H1 (cell line): ENCODE measurements around the gene CSTF3. TPM values are rescaled to one million over a fixed set of nuclear protein-coding genes. Genes with fewer than 3 reads are reported as not detected.
A peak's percentile ranks its signal among the peaks of the same experiment; 100 is the strongest.

ENCODE experiments used
- CTCF ChIA-PET: fragments of 300-600 bp; sonication (Branson Sonifier 250); formaldehyde crosslinking; loops from one replicate; lab custom pipeline; 2021; ENCODE audit not compliant: partially characterized antibody; lab: Charles Lee
- POLR2A ChIA-PET: fragments of 300-600 bp; sonication (Branson Sonifier 250); formaldehyde crosslinking; loops from one replicate; lab custom pipeline; 2021; ENCODE audit warnings: inconsistent platforms; ENCODE audit not compliant: partially characterized antibody; lab: Charles Lee
- DNase-seq, 2 experiments: peaks; one replicate each; pipeline versions ENCODE4 v3.0.0 to v3.0.0-alpha.2; 2010 to 2022; ENCODE audit warnings: low spot score in 2 of 2, low read depth in 1 of 2, mixed read lengths in 1 of 2
- FAIRE-seq: peaks from 2 replicates; lab custom pipeline; 2011; peaks lifted over from hg19 to GRCh38; lab: Jason Lieb, UNC
- H2AFZ ChIP-seq: 2 replicates; pipeline ENCODE4 v1.8.1; 2012; ENCODE audit warnings: low read length, inconsistent platforms
- H2AK5ac ChIP-seq: 2 replicates; pipeline ENCODE4 v1.6.1; 2013; ENCODE audit warnings: low read depth, low read length
- H2BK120ac ChIP-seq: replicated peaks from 2 replicates; pipeline ENCODE3; 2013; ENCODE audit warnings: low read depth, low read length, inconsistent platforms
- H2BK12ac ChIP-seq: 2 replicates; pipeline ENCODE4 v1.6.1; 2013; ENCODE audit warnings: low read depth, low read length
- H2BK15ac ChIP-seq: 2 replicates; pipeline ENCODE4 v1.6.1; 2013; ENCODE audit warnings: low read length
- H2BK20ac ChIP-seq: 2 replicates; pipeline ENCODE4 v1.6.1; 2013; ENCODE audit warnings: low read length
- H2BK5ac ChIP-seq: 2 replicates; pipeline ENCODE4 v1.6.1; 2013; ENCODE audit warnings: low read depth, low read length
- H3K14ac ChIP-seq: 2 replicates; pipeline ENCODE4 v1.6.1; 2013; ENCODE audit warnings: inconsistent platforms; ENCODE audit not compliant: insufficient read length
- H3K18ac ChIP-seq: 2 replicates; pipeline ENCODE4 v1.6.1; 2013; ENCODE audit warnings: low read length; ENCODE audit errors: extremely low read depth
- H3K23ac ChIP-seq: 2 replicates; pipeline ENCODE4 v1.6.1; 2013; ENCODE audit warnings: inconsistent platforms; ENCODE audit not compliant: insufficient read length
- H3K23me2 ChIP-seq: 2 replicates; pipeline ENCODE4 v1.6.1; 2013; ENCODE audit warnings: low read depth, low read length
- H3K27ac ChIP-seq: 2 replicates; pipeline ENCODE4 v1.6.1; 2011; ENCODE audit warnings: low read depth, low read length, inconsistent platforms
- H3K27me3 ChIP-seq, 4 experiments: replicated peaks in 1 of 4; 1 replicate in 1 of 4; 2 replicates in 3 of 4; pipeline versions ENCODE4 v1.6.1 to v1.8.1; 2011 to 2013; ENCODE audit warnings: low read length in 3 of 4, mild to moderate bottlenecking in 3 of 4, inconsistent platforms in 2 of 4, mixed read lengths in 2 of 4, moderate library complexity in 1 of 4; ENCODE audit not compliant: control insufficient read depth in 3 of 4, insufficient read depth in 3 of 4; ENCODE audit errors: extremely low read depth in 1 of 4
- H3K36me3 ChIP-seq, 4 experiments: 2 replicates each; pipeline versions ENCODE4 v1.6.1 to v1.8.1; 2011 to 2013; ENCODE audit warnings: mild to moderate bottlenecking in 4 of 4, low read length in 3 of 4, moderate library complexity in 2 of 4, control low read depth in 1 of 4, inconsistent platforms in 1 of 4; ENCODE audit not compliant: insufficient read depth in 4 of 4, control insufficient read depth in 2 of 4
- H3K4ac ChIP-seq: replicated peaks from 2 replicates; pipeline ENCODE3; 2013; ENCODE audit warnings: low read length, low read depth, mixed read lengths, inconsistent platforms; ENCODE audit not compliant: insufficient read length
- H3K4me1 ChIP-seq, 4 experiments: replicated peaks in 1 of 4; 1 replicate in 1 of 4; 2 replicates in 3 of 4; pipeline versions ENCODE4 v1.6.1 to v1.8.1; 2011 to 2013; ENCODE audit warnings: low read length in 3 of 4, inconsistent platforms in 2 of 4, mixed read lengths in 1 of 4; ENCODE audit not compliant: insufficient read depth in 4 of 4, control insufficient read depth in 3 of 4
- H3K4me2 ChIP-seq, 2 experiments: 2 replicates each; pipeline versions ENCODE4 v1.6.1 to v1.8.1; 2011 to 2013; ENCODE audit warnings: low read depth in 2 of 2, low read length in 2 of 2, control low read depth in 1 of 2, inconsistent platforms in 1 of 2, mild to moderate bottlenecking in 1 of 2; ENCODE audit not compliant: insufficient read depth in 1 of 2
- H3K4me3 ChIP-seq, 4 experiments: fragments of 200-600, 300-600 bp in 1 of 4; sonication (generic), shearing (Covaris generic), sonication (Bioruptor Twin) in 1 of 4; 2 replicates each; pipeline versions ENCODE4 v1.5.1 to v1.8.1; 2011 to 2016; ENCODE audit warnings: low read length in 4 of 4, low read depth in 3 of 4, control low read depth in 2 of 4, inconsistent platforms in 2 of 4, mild to moderate bottlenecking in 2 of 4, mixed read lengths in 1 of 4, moderate library complexity in 1 of 4; ENCODE audit not compliant: insufficient read depth in 2 of 4; ENCODE audit errors: extremely low read depth in 1 of 4
- H3K56ac ChIP-seq: replicated peaks from 2 replicates; pipeline ENCODE3; 2013; ENCODE audit warnings: low read depth, mild to moderate bottlenecking, mixed read lengths, low read length, inconsistent platforms; ENCODE audit not compliant: insufficient read length
- H3K79me1 ChIP-seq: 2 replicates; pipeline ENCODE4 v1.6.1; 2013; ENCODE audit warnings: low read depth, low read length, control low read depth
- H3K79me2 ChIP-seq, 2 experiments: 2 replicates each; pipeline versions ENCODE4 v1.6.1 to v1.8.1; 2012 to 2013; ENCODE audit warnings: low read length in 2 of 2, mild to moderate bottlenecking in 2 of 2, inconsistent platforms in 1 of 2; ENCODE audit not compliant: insufficient read depth in 2 of 2, control insufficient read depth in 1 of 2
- H3K9ac ChIP-seq, 4 experiments: replicated peaks in 1 of 4; 1 replicate in 1 of 4; 2 replicates in 3 of 4; pipeline versions ENCODE4 v1.6.1 to v1.8.1; 2011 to 2013; ENCODE audit warnings: low read depth in 3 of 4, low read length in 3 of 4, control low read depth in 2 of 4, mild to moderate bottlenecking in 2 of 4, moderate library complexity in 2 of 4, inconsistent platforms in 1 of 4; ENCODE audit errors: extremely low read depth in 1 of 4
- H3K9me3 ChIP-seq, 2 experiments: 2 replicates each; pipeline versions ENCODE4 v1.6.1 to v1.8.1; 2012 to 2013; ENCODE audit warnings: mild to moderate bottlenecking in 2 of 2, moderate library complexity in 2 of 2, control low read depth in 1 of 2, inconsistent platforms in 1 of 2, low read depth in 1 of 2, low read length in 1 of 2, mixed read lengths in 1 of 2; ENCODE audit not compliant: insufficient read depth in 2 of 2
- H4K20me1 ChIP-seq, 2 experiments: replicated peaks in 1 of 2; 2 replicates each; pipeline versions ENCODE3 to v1.8.1; 2011 to 2013; ENCODE audit warnings: inconsistent platforms in 2 of 2, low read length in 2 of 2, mild to moderate bottlenecking in 1 of 2; ENCODE audit not compliant: insufficient read depth in 2 of 2, control insufficient read depth in 1 of 2
- H4K5ac ChIP-seq: 2 replicates; pipeline ENCODE4 v1.6.1; 2013; ENCODE audit warnings: low read length, low read depth, mixed read lengths, inconsistent platforms; ENCODE audit not compliant: insufficient read length
- H4K8ac ChIP-seq: 2 replicates; pipeline ENCODE4 v1.8.0; 2013; ENCODE audit warnings: mild to moderate bottlenecking, moderate library complexity, low read length, inconsistent platforms; ENCODE audit not compliant: insufficient read depth; ENCODE audit errors: extremely low read depth
- H4K91ac ChIP-seq: replicated peaks from 2 replicates; pipeline ENCODE3; 2013; ENCODE audit warnings: low read length, mixed read lengths, inconsistent platforms; ENCODE audit not compliant: insufficient read length
- ASH2L ChIP-seq: fragments of 200-600, 300-600 bp; sonication (generic); IDR thresholded peaks from one replicate; pipeline ENCODE4 v1.7.1; 2017; ENCODE audit warnings: low read length
- CBX8 ChIP-seq: fragments of 300-800, 300-1000 bp; sonication (generic); IDR thresholded peaks from 2 replicates; pipeline ENCODE4 v1.7.1; 2016; ENCODE audit warnings: low read depth, low read length, borderline replicate concordance
- CREB1 ChIP-seq: IDR thresholded peaks from 2 replicates; pipeline ENCODE4 v1.6.1; 2012; ENCODE audit warnings: inconsistent platforms
- EP300 ChIP-seq, 2 experiments: IDR thresholded peaks; 1 replicate in 1 of 2; 2 replicates in 1 of 2; pipeline ENCODE4 v1.6.1; 2011 to 2012; ENCODE audit warnings: low read depth in 2 of 2, low read length in 2 of 2, mild to moderate bottlenecking in 2 of 2, borderline replicate concordance in 1 of 2, inconsistent platforms in 1 of 2, moderate library complexity in 1 of 2
- GTF2F1 ChIP-seq: IDR thresholded peaks from 2 replicates; pipeline ENCODE4 v1.6.1; 2012; ENCODE audit warnings: low read depth, low read length, improper control_type of control experiment, borderline replicate concordance
- HDAC6 ChIP-seq: IDR thresholded peaks from one replicate; pipeline ENCODE4 v1.7.1; 2012; ENCODE audit warnings: low read depth, mild to moderate bottlenecking, inconsistent platforms, low read length, moderate library complexity
- KDM5A ChIP-seq: fragments of 200-600 bp; IDR thresholded peaks from 2 replicates; pipeline ENCODE4 v1.7.1; 2012; ENCODE audit warnings: mild to moderate bottlenecking, low read length, inconsistent platforms, mixed read lengths
- POU5F1 ChIP-seq: IDR thresholded peaks from 2 replicates; pipeline ENCODE4 v1.6.1; 2011; ENCODE audit warnings: low read depth, mild to moderate bottlenecking, low read length, moderate library complexity
- SIX5 ChIP-seq: IDR thresholded peaks from 2 replicates; pipeline ENCODE4 v1.6.1; 2011; ENCODE audit warnings: mild to moderate bottlenecking, low read depth, low read length
- TAF1 ChIP-seq: IDR thresholded peaks from 2 replicates; pipeline ENCODE4 v1.6.1; 2011; ENCODE audit warnings: mild to moderate bottlenecking, low read depth, low read length
- WGBS, 2 experiments: shearing (Covaris generic) in 1 of 2; methylation state at CpG; one replicate each; pipeline versions ENCODE4 v1.1.6 to v1.1.7; 2013 to 2015; ENCODE audit warnings: low lambda C conversion rate in 2 of 2, mixed read lengths in 2 of 2, inconsistent platforms in 1 of 2, low coverage in 1 of 2, missing lambda C conversion rate in 1 of 2; ENCODE audit not compliant: insufficient replicate concordance in 2 of 2, insufficient coverage in 1 of 2, insufficient read length in 1 of 2; ENCODE audit errors: extremely low coverage in 1 of 2, missing lambda C conversion rate in 1 of 2; 5-methylcytosine and 5-hydroxymethylcytosine counted together
- polyA plus RNA-seq, 7 experiments: library from polyadenylated mRNA; depleted of rRNA in 3 of 7; stranded (reverse) in 5 of 7; unstranded in 2 of 7; fragments of >200 nt in 5 of 7; fragments of 200-250 nt in 2 of 7; gene quantifications; 1 replicate in 5 of 7; 2 replicates in 1 of 7; 4 replicates in 1 of 7; pipeline versions ENCODE4 v1.2.1 to v1.2.3, GENCODE V29; 2011 to 2013; ENCODE audit warnings: missing spikeins in 2 of 7, mixed read lengths in 2 of 7
- total RNA-seq: library from RNA; stranded (reverse); fragmentation: NEBNext Ultra II Directional; extraction: Animal tissue kit (Norgen Biotek cat#: 25700); gene quantifications from 2 replicates; pipeline ENCODE4 v1.2.1, GENCODE V29; 2021
- TF ChIP-seq, protein P1 (sequence below): IDR thresholded peaks from 2 replicates; pipeline ENCODE4 v1.6.1; 2012; ENCODE audit warnings: low read length, inconsistent platforms

Gene CSTF3
- total and polyA plus RNA-seq, 2 of the 8 experiments (the other 6 are each of a cell fraction or from before 2014, with no cell fraction given), result 22.3 to 54.7 TPM

DNA sequence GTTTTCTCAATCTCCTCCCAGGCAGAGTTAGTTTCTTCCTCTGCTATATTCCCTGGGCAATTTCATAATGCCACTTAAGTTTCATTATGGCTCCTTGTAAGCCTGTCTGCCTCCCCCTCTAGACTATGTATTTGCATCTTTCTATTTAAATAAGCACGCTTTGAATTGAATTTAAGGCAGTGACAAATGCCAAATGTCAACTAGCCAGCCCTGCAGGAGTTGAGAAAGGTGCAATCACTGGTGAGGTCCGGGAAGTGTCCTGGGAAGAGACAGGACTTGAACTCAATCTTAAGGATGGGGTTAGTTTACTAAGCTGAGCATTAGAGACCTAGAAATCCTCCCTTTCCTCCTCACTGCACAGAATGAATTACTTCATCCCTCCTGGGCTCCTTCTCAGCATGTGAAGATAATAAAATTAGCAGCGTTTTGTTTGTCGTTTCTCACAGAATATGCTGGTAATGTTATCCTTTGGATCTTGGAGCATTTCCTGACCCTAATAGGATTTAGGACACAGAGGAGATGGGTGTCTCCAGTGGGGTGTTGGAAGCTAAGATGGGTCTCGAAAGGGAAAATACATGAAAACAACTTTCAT is 120.3 kb downstream of the CSTF3 start:
- DNase-seq, result no peak
- H2AFZ ChIP-seq, result no peak overlapping the region
- H3K9me3 ChIP-seq, result peaks cover 0 to 3% of the 10 kb centered on the region in 2 experiments; a peak in 1 of 4 replicates
- H2BK12ac ChIP-seq, result no peak overlapping the region
- H2BK15ac ChIP-seq, result no peak overlapping the region
- ChIA-PET POLR2A (interaction anchor here (0.7 to 2.1 kb wide), 2 partner anchors 25 to 68 kb away, joined by 3 to 21 read pairs; partner anchors contain the start of gene DEPDC7), CTCF (interaction anchor here (0.7 to 1.0 kb wide), 2 partner anchors 11 to 25 kb away, joined by 3 read pairs; no protein-coding TSS in a partner anchor)
- H2BK120ac ChIP-seq, result no peak overlapping the region
- H3K4me2 ChIP-seq, result peak overlapping the region; percentile 70 to 81; a peak in 3 of 4 replicates
- H3K4ac ChIP-seq, result no peak overlapping the region
- no peak overlapping the region for H3K23ac ChIP-seq
- H4K20me1 ChIP-seq, result no peaks in the 10 kb centered on the region
- H4K91ac ChIP-seq, result no peak overlapping the region
- WGBS, 2 experiments, result 72% methylated on average over 5 of the region's 5 CpGs; no CpG with 5 or more reads in 1 of the 2 experiments
- no peak overlapping the region for H3K18ac ChIP-seq
- H3K4me3 ChIP-seq, result peak overlapping the region; percentile 77 to 89 (median 82); a peak in 6 of 8 replicates
- FAIRE-seq, result no peak
- H3K56ac ChIP-seq, result no peak overlapping the region
- no peaks in the 10 kb centered on the region for H3K79me1 ChIP-seq
- H3K79me2 ChIP-seq, result 0 out of 4 replicates have a peak, but pooled peaks cover 0 to 3% of the 10 kb centered on the region in 2 experiments
- no peak overlapping the region for H2BK20ac ChIP-seq
- H4K8ac ChIP-seq, result no peak overlapping the region
- no peak overlapping the region for H4K5ac ChIP-seq
- peaks cover 0 to 5% (median 4%) of the 10 kb centered on the region in 4 experiments; a peak in 4 of 7 replicates for H3K4me1 ChIP-seq
- no peaks in the 10 kb centered on the region for H3K27me3 ChIP-seq
- no peak overlapping the region for H3K27ac ChIP-seq
- no peak overlapping the region for H2BK5ac ChIP-seq
- peaks cover 0 to 20% (median 9%) of the 10 kb centered on the region in 4 experiments; a peak in 4 of 8 replicates for H3K36me3 ChIP-seq
- H3K9ac ChIP-seq, result no peak overlapping the region
- H3K23me2 ChIP-seq, result no peaks in the 10 kb centered on the region; the same call in 1 of the 2 replicates
- no peak overlapping the region for H3K14ac ChIP-seq
- no peak overlapping the region for H2AK5ac ChIP-seq
- TF ChIP-seq CBX8 (no peak), SIX5 (no peak), CREB1 (no peak), KDM5A (no peak), POU5F1 (no peak), GTF2F1 (no peak), TAF1 (no peak), ASH2L (no peak), HDAC6 (no peak), EP300 (IDR thresholded peaks at IDR 0.05; ENCODE audit: borderline replicate concordance in 1 of 2, low read depth in 2 of 2, low read length in 2 of 2) (no peak)
- TF ChIP-seq, protein P1, sequence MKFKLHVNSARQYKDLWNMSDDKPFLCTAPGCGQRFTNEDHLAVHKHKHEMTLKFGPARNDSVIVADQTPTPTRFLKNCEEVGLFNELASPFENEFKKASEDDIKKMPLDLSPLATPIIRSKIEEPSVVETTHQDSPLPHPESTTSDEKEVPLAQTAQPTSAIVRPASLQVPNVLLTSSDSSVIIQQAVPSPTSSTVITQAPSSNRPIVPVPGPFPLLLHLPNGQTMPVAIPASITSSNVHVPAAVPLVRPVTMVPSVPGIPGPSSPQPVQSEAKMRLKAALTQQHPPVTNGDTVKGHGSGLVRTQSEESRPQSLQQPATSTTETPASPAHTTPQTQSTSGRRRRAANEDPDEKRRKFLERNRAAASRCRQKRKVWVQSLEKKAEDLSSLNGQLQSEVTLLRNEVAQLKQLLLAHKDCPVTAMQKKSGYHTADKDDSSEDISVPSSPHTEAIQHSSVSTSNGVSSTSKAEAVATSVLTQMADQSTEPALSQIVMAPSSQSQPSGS, result no peak
